ENCODE results near the gene FAM98C. TPM values are rescaled to one million over a fixed set of nuclear protein-coding genes. Genes with fewer than 3 reads are reported as not detected.
A peak's percentile ranks its signal among the peaks of the same experiment; 100 is the strongest.

The FAM98C gene
- total RNA-seq, 1 experiment from 2014 or later, result 10.2 TPM

DNA sequence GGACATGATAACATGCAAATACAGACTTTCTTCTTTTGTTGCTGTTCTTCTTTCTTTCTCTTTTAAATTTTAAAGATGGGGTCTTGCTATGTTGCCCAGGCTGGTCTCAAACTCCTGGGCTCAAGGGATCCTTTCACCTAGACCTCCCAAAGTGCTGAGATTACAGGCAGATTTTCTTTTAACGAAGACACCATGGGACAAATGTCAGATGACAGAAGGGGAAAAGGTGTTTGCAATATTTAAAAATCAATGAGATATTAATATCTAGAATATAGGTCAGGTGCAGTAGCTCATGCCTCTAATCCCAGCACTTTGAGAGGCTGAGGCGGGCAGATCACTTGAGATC, 26.9 kb downstream of the FAM98C start:
- ChIA-PET POLR2A (no interaction called here), CTCF (interaction anchor here (5.2 kb wide), 1 partner anchor 27 kb away, joined by 29 read pairs; the partner anchor contains the start of gene FAM98C)
- Mint-ChIP-seq H3K9me3 (no peaks in the 10 kb centered on the region), H3K4me3 (no peak overlapping the region), H3K36me3 (no peaks in the 10 kb centered on the region), H3K27ac (peak overlapping the region; percentile 75; the same call in 1 of the 2 replicates), H3K4me1 (peaks cover 40% of the 10 kb centered on the region), H3K27me3 (ENCODE audit: low read depth) (peaks cover 2% of the 10 kb centered on the region; the same call in 1 of the 2 replicates)
- DNase-seq (ENCODE audit: low spot score) (no peak), ATAC-seq (no peak)
- no peak for TF ChIP-seq ZNF121 (CRISPR knock-in tag; IDR thresholded peaks at IDR 0.05)
- no peak for TF ChIP-seq ZMAT4 (CRISPR knock-in tag; IDR thresholded peaks at IDR 0.05)
- no peak for TF ChIP-seq MLX (CRISPR knock-in tag; IDR thresholded peaks at IDR 0.05)
- no peak for TF ChIP-seq ZNF219 (CRISPR knock-in tag; IDR thresholded peaks at IDR 0.05; ENCODE audit: borderline replicate concordance)
- TF ChIP-seq IRF2 (CRISPR knock-in tag; IDR thresholded peaks at IDR 0.05; ENCODE audit: borderline replicate concordance, low read depth), result no peak
- TF ChIP-seq, protein P1, sequence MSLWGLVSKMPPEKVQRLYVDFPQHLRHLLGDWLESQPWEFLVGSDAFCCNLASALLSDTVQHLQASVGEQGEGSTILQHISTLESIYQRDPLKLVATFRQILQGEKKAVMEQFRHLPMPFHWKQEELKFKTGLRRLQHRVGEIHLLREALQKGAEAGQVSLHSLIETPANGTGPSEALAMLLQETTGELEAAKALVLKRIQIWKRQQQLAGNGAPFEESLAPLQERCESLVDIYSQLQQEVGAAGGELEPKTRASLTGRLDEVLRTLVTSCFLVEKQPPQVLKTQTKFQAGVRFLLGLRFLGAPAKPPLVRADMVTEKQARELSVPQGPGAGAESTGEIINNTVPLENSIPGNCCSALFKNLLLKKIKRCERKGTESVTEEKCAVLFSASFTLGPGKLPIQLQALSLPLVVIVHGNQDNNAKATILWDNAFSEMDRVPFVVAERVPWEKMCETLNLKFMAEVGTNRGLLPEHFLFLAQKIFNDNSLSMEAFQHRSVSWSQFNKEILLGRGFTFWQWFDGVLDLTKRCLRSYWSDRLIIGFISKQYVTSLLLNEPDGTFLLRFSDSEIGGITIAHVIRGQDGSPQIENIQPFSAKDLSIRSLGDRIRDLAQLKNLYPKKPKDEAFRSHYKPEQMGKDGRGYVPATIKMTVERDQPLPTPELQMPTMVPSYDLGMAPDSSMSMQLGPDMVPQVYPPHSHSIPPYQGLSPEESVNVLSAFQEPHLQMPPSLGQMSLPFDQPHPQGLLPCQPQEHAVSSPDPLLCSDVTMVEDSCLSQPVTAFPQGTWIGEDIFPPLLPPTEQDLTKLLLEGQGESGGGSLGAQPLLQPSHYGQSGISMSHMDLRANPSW (CRISPR knock-in tag; conservative IDR thresholded peaks at IDR 0.05; ENCODE audit: low read depth), result no peak
- no peak for TF ChIP-seq ZNF423 (CRISPR knock-in tag; IDR thresholded peaks at IDR 0.05)
- no peak for TF ChIP-seq ZBTB21 (CRISPR knock-in tag; IDR thresholded peaks at IDR 0.05; ENCODE audit: borderline replicate concordance)
- TF ChIP-seq, protein P2, sequence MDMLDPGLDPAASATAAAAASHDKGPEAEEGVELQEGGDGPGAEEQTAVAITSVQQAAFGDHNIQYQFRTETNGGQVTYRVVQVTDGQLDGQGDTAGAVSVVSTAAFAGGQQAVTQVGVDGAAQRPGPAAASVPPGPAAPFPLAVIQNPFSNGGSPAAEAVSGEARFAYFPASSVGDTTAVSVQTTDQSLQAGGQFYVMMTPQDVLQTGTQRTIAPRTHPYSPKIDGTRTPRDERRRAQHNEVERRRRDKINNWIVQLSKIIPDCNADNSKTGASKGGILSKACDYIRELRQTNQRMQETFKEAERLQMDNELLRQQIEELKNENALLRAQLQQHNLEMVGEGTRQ (CRISPR knock-in tag; IDR thresholded peaks at IDR 0.05), result no peak
- TF ChIP-seq, protein P3, sequence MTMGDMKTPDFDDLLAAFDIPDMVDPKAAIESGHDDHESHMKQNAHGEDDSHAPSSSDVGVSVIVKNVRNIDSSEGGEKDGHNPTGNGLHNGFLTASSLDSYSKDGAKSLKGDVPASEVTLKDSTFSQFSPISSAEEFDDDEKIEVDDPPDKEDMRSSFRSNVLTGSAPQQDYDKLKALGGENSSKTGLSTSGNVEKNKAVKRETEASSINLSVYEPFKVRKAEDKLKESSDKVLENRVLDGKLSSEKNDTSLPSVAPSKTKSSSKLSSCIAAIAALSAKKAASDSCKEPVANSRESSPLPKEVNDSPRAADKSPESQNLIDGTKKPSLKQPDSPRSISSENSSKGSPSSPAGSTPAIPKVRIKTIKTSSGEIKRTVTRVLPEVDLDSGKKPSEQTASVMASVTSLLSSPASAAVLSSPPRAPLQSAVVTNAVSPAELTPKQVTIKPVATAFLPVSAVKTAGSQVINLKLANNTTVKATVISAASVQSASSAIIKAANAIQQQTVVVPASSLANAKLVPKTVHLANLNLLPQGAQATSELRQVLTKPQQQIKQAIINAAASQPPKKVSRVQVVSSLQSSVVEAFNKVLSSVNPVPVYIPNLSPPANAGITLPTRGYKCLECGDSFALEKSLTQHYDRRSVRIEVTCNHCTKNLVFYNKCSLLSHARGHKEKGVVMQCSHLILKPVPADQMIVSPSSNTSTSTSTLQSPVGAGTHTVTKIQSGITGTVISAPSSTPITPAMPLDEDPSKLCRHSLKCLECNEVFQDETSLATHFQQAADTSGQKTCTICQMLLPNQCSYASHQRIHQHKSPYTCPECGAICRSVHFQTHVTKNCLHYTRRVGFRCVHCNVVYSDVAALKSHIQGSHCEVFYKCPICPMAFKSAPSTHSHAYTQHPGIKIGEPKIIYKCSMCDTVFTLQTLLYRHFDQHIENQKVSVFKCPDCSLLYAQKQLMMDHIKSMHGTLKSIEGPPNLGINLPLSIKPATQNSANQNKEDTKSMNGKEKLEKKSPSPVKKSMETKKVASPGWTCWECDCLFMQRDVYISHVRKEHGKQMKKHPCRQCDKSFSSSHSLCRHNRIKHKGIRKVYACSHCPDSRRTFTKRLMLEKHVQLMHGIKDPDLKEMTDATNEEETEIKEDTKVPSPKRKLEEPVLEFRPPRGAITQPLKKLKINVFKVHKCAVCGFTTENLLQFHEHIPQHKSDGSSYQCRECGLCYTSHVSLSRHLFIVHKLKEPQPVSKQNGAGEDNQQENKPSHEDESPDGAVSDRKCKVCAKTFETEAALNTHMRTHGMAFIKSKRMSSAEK (CRISPR knock-in tag; IDR thresholded peaks at IDR 0.05; ENCODE audit: borderline replicate concordance), result no peak
- TF ChIP-seq, protein P4, sequence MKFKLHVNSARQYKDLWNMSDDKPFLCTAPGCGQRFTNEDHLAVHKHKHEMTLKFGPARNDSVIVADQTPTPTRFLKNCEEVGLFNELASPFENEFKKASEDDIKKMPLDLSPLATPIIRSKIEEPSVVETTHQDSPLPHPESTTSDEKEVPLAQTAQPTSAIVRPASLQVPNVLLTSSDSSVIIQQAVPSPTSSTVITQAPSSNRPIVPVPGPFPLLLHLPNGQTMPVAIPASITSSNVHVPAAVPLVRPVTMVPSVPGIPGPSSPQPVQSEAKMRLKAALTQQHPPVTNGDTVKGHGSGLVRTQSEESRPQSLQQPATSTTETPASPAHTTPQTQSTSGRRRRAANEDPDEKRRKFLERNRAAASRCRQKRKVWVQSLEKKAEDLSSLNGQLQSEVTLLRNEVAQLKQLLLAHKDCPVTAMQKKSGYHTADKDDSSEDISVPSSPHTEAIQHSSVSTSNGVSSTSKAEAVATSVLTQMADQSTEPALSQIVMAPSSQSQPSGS (CRISPR knock-in tag; IDR thresholded peaks at IDR 0.05; ENCODE audit: borderline replicate concordance, low read depth), result no peak
- no peak for TF ChIP-seq CBFB (CRISPR knock-in tag; IDR thresholded peaks at IDR 0.05; ENCODE audit: low read depth)
- TF ChIP-seq FOXP1 (CRISPR knock-in tag; IDR thresholded peaks at IDR 0.05; ENCODE audit: borderline replicate concordance), result no peak
- TF ChIP-seq GABPB1 (CRISPR knock-in tag; IDR thresholded peaks at IDR 0.05), result no peak
- TF ChIP-seq CREB1 (CRISPR knock-in tag; IDR thresholded peaks at IDR 0.05), result no peak
- TF ChIP-seq SOX15 (CRISPR knock-in tag; IDR thresholded peaks at IDR 0.05), result no peak
- TF ChIP-seq NFE2L1 (CRISPR knock-in tag; IDR thresholded peaks at IDR 0.05), result no peak
- TF ChIP-seq, protein P5, sequence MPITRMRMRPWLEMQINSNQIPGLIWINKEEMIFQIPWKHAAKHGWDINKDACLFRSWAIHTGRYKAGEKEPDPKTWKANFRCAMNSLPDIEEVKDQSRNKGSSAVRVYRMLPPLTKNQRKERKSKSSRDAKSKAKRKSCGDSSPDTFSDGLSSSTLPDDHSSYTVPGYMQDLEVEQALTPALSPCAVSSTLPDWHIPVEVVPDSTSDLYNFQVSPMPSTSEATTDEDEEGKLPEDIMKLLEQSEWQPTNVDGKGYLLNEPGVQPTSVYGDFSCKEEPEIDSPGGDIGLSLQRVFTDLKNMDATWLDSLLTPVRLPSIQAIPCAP (CRISPR knock-in tag; IDR thresholded peaks at IDR 0.05), result no peak
- TF ChIP-seq SMAD3 (CRISPR knock-in tag; IDR thresholded peaks at IDR 0.05; ENCODE audit: borderline replicate concordance), result no peak

Data from WTC11 (cell line).